H1 (cell line): ENCODE data around the gene IGF1. TPM values are rescaled to one million over a fixed set of nuclear protein-coding genes. Genes with fewer than 3 reads are reported as not detected.

ENCODE experiments used
- CHD1 ChIP-seq: IDR thresholded peaks from 2 replicates; pipeline ENCODE4 v1.6.1; 2012; ENCODE audit warnings: low read depth, low read length, improper control_type of control experiment
- EGR1 ChIP-seq: IDR thresholded peaks from 2 replicates; pipeline ENCODE4 v1.6.1; 2011; ENCODE audit warnings: low read depth, low read length, borderline replicate concordance
- POLR2AphosphoS5 ChIP-seq: IDR thresholded peaks from 2 replicates; pipeline ENCODE4 v1.6.1; 2011; ENCODE audit warnings: low read depth, low read length
- SAP30 ChIP-seq: fragments of 300-600 bp; sonication (generic); IDR thresholded peaks from 2 replicates; pipeline ENCODE4 v1.7.1; 2012; ENCODE audit warnings: low read length, moderate library complexity, mild to moderate bottlenecking, inconsistent platforms; ENCODE audit not compliant: insufficient read depth, insufficient replicate concordance
- polyA plus RNA-seq, 7 experiments: library from polyadenylated mRNA; depleted of rRNA in 3 of 7; stranded (reverse) in 5 of 7; unstranded in 2 of 7; fragments of >200 nt in 5 of 7; fragments of 200-250 nt in 2 of 7; gene quantifications; 1 replicate in 5 of 7; 2 replicates in 1 of 7; 4 replicates in 1 of 7; pipeline versions ENCODE4 v1.2.1 to v1.2.3, GENCODE V29; 2011 to 2013; ENCODE audit warnings: missing spikeins in 2 of 7, mixed read lengths in 2 of 7
- total RNA-seq: library from RNA; stranded (reverse); fragmentation: NEBNext Ultra II Directional; extraction: Animal tissue kit (Norgen Biotek cat#: 25700); gene quantifications from 2 replicates; pipeline ENCODE4 v1.2.1, GENCODE V29; 2021

Gene IGF1
- total and polyA plus RNA-seq, 2 of the 8 experiments (the other 6 are each of a cell fraction or from before 2014, with no cell fraction given), result not detected

DNA sequence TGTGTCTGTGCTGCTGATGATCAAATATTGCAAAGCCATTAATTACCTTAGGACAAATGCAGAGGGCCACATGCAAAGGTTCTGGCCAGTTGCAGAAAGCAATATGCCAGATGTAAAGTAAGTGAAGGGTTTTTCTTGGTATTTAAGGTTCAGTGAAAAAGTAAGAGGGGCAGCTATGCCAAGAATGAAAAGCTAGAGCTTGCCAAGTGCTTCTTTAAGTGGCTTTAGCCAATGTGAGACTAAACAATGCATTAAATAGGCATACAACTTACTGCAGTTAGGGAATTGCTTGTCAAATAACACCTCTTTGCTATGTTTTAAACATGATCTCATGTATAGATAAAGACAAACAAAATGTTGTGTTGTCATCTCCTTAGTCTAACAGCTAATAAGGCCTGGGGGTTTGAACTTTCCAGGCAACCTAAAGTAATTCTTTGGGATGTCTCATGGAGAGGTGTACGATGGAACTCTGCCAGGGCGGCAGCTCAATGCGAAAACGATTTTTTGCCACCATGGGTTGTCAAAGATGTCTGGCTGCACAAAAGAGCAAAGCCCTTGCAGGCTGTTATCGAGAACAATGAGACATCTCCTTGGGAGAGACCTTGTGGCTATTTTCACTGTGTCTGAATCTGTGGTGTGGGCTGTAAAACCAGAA lies 12.0 kb downstream of the IGF1 start (continued):
- TF ChIP-seq POLR2AphosphoS5 (no peak), CHD1 (no peak), EGR1 (no peak), SAP30 (no peak)
